ENCODE results near the gene PEAR1.
A peak's percentile ranks its signal among the peaks of the same experiment; 100 is the strongest.

Gene PEAR1

DNA sequence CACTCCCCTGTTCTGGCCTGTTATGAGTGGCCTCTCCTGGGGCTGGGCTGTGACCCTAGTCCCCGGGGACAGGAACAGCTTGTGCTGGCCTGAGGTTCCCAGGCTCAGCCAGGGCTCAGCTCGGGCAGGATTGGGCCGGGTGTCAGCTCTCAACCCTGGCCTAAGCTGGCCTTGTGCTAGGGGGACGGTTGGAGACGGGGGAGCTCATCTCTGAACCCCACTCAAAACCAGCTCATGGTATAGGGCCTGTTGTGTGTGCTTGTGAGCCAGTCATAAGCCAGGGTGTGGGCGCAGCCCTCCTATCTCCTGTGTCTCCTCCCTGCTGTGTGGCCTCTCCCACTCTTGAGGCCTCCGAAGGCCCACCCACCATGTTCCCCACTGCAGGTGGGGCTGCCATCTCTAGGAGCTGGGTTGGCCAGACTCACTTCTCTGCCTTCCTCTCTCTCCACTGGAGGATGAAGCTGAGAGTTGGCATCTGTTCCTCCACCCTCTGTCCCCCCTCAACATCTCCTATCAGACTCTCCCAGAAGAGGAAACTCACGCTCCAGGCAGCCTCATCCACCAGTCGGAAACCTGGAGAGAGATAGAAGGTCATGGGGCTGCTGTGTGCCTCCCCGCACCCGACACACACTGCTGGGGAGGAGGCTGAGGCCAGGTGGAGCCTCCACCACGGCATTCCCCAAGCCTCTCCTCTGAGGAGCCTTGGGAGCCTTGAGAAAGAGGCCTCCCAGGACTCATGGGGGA lies 1.4 kb downstream of the PEAR1 start:
- Histone ChIP-seq H4K91ac (ENCODE audit: low read length) (peak overlapping the region; percentile 81), H3K4me2 (ENCODE audit: low read length, poor library complexity, severe bottlenecking) (peak overlapping the region; percentile 86), H3K4ac (ENCODE audit: low read depth in 1 of 2, low read length in 2 of 2) (peak overlapping the region; percentile 29 to 71), H3K9ac (ENCODE audit: low read length) (peak overlapping the region; percentile 30), H2BK120ac (ENCODE audit: low read depth, low read length) (peak overlapping the region; percentile 37), H3K18ac (ENCODE audit: low read depth in 1 of 2, low read length in 2 of 2) (peak overlapping the region; percentile 78 to 88), H4K8ac (ENCODE audit: low read length) (peak overlapping the region; percentile 87), H3K14ac (ENCODE audit: low read length in 2 of 2) (peak overlapping the region in 1 of 2 experiments; percentile 9), H3K4me3 (ENCODE audit: insufficient read depth in 1 of 2, low read depth in 1 of 2, low read length in 2 of 2) (peak overlapping the region in 1 of 2 experiments; percentile 71), H3K23ac (ENCODE audit: low read length in 2 of 2) (peak overlapping the region in 1 of 2 experiments; percentile 15), H3K36me3 (ENCODE audit: control insufficient read depth in 1 of 2, insufficient read depth in 2 of 2, low read depth in 1 of 2, low read length in 2 of 2) (no peaks in the 10 kb centered on the region), H2BK12ac (ENCODE audit: low read length in 2 of 2) (peak overlapping the region; percentile 50 to 60), H3K9me3 (ENCODE audit: control insufficient read depth, low read length) (no peaks in the 10 kb centered on the region), H2AK5ac (ENCODE audit: low read length, severe bottlenecking) (peak overlapping the region; percentile 40), H3K79me1 (replicated peaks; ENCODE audit: low read length, poor library complexity, severe bottlenecking) (peaks cover 3% of the 10 kb centered on the region), H2BK15ac (ENCODE audit: low read depth, poor library complexity, severe bottlenecking) (peak overlapping the region; percentile 75), H3K27ac (ENCODE audit: low read length, poor library complexity, severe bottlenecking) (peak overlapping the region; percentile 95), H2AFZ (ENCODE audit: low read depth, low read length) (no peak overlapping the region), H3K27me3 (ENCODE audit: control insufficient read depth in 1 of 2, insufficient read depth in 1 of 2, low read length in 2 of 2) (no peaks in the 10 kb centered on the region), H2BK5ac (ENCODE audit: low read depth, low read length, poor library complexity, severe bottlenecking) (no peak overlapping the region), H3K4me1 (ENCODE audit: control insufficient read depth, insufficient read depth, low read depth, low read length) (peaks cover 54% of the 10 kb centered on the region)
- 70% methylated on average over 12 of the region's 12 CpGs for WGBS
- peak; percentile 48 for DNase-seq

DNA sequence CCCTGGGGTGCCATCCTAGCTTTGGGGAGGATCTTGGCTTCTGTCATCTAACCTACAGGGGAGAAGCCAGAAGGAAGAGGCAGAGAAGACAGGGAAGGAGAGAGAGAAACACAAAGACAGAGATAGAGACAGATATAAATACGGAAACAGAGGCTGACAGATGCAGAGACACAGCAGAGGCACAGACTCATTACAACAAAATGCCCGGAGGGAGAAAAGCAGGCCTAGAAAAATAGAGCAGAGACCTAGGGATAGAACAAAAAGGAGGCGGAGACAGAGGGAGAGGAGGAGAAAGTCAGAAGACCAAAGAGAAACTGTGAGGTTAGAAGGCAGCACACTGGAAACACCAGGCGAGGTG lies 1.9 kb downstream of the PEAR1 start:
- Histone ChIP-seq H3K79me1 (replicated peaks; ENCODE audit: low read length, poor library complexity, severe bottlenecking) (peaks cover 7% of the 10 kb centered on the region), H4K8ac (ENCODE audit: low read length) (peak overlapping the region; percentile 87), H3K4ac (ENCODE audit: low read depth in 1 of 2, low read length in 2 of 2) (peak overlapping the region in 1 of 2 experiments; percentile 29), H3K36me3 (ENCODE audit: control insufficient read depth in 1 of 2, insufficient read depth in 2 of 2, low read depth in 1 of 2, low read length in 2 of 2) (no peaks in the 10 kb centered on the region), H2BK5ac (ENCODE audit: low read depth, low read length, poor library complexity, severe bottlenecking) (no peak overlapping the region), H2BK12ac (ENCODE audit: low read length in 2 of 2) (peak overlapping the region; percentile 50 to 60), H3K9ac (ENCODE audit: low read length) (peak overlapping the region; percentile 30), H3K14ac (ENCODE audit: low read length in 2 of 2) (no peak overlapping the region), H4K91ac (ENCODE audit: low read length) (no peak overlapping the region), H3K23ac (ENCODE audit: low read length in 2 of 2) (peak overlapping the region in 1 of 2 experiments; percentile 15), H2AK5ac (ENCODE audit: low read length, severe bottlenecking) (peak overlapping the region; percentile 40), H3K9me3 (ENCODE audit: control insufficient read depth, low read length) (no peaks in the 10 kb centered on the region), H3K4me3 (ENCODE audit: insufficient read depth in 1 of 2, low read depth in 1 of 2, low read length in 2 of 2) (peak overlapping the region in 1 of 2 experiments; percentile 71), H2AFZ (ENCODE audit: low read depth, low read length) (no peak overlapping the region), H3K4me1 (ENCODE audit: control insufficient read depth, insufficient read depth, low read depth, low read length) (peaks cover 54% of the 10 kb centered on the region), H2BK15ac (ENCODE audit: low read depth, poor library complexity, severe bottlenecking) (peak overlapping the region; percentile 60), H2BK120ac (ENCODE audit: low read depth, low read length) (peak overlapping the region; percentile 37), H3K18ac (ENCODE audit: low read depth in 1 of 2, low read length in 2 of 2) (peak overlapping the region; percentile 16 to 88), H3K27me3 (ENCODE audit: control insufficient read depth in 1 of 2, insufficient read depth in 1 of 2, low read length in 2 of 2) (no peaks in the 10 kb centered on the region), H3K4me2 (ENCODE audit: low read length, poor library complexity, severe bottlenecking) (no peak overlapping the region), H3K27ac (ENCODE audit: low read length, poor library complexity, severe bottlenecking) (peak overlapping the region; percentile 95)
- peak; percentile 69 for DNase-seq
- WGBS: 62% methylated on average over 4 of the region's 4 CpGs

DNA sequence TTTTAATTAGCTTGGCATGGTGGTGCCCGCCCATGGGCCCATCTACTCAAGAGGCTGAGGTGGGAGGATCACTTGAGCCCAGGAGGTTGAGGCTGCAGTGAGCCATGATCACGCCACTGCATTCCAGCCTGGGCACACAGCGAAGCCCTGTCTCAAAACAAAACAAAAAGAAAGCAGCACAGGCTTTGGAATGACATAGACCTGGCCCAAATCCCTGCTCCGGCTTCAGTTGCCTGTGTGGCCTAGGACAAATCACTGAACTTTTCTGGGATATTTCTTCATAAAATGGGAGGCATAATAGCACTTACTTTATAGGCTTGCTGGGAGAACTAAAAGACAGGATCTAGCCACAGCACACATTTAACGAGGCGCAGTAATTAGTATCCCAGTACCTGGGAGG lies 2.4 kb downstream of the PEAR1 start:
- Histone ChIP-seq H3K27ac (ENCODE audit: low read length, poor library complexity, severe bottlenecking) (peak overlapping the region; percentile 95), H3K4me1 (ENCODE audit: control insufficient read depth, insufficient read depth, low read depth, low read length) (peaks cover 54% of the 10 kb centered on the region), H3K4me2 (ENCODE audit: low read length, poor library complexity, severe bottlenecking) (no peak overlapping the region), H4K8ac (ENCODE audit: low read length) (no peak overlapping the region), H3K9me3 (ENCODE audit: control insufficient read depth, low read length) (no peaks in the 10 kb centered on the region), H2AK5ac (ENCODE audit: low read length, severe bottlenecking) (peak overlapping the region; percentile 37), H3K14ac (ENCODE audit: low read length in 2 of 2) (no peak overlapping the region), H3K4me3 (ENCODE audit: insufficient read depth in 1 of 2, low read depth in 1 of 2, low read length in 2 of 2) (peak overlapping the region in 1 of 2 experiments; percentile 71), H2BK12ac (ENCODE audit: low read length in 2 of 2) (peak overlapping the region in 1 of 2 experiments; percentile 29), H3K9ac (ENCODE audit: low read length) (peak overlapping the region; percentile 30), H3K27me3 (ENCODE audit: control insufficient read depth in 1 of 2, insufficient read depth in 1 of 2, low read length in 2 of 2) (no peaks in the 10 kb centered on the region), H3K18ac (ENCODE audit: low read depth in 1 of 2, low read length in 2 of 2) (no peak overlapping the region), H2AFZ (ENCODE audit: low read depth, low read length) (no peak overlapping the region), H2BK15ac (ENCODE audit: low read depth, poor library complexity, severe bottlenecking) (peak overlapping the region; percentile 0), H2BK5ac (ENCODE audit: low read depth, low read length, poor library complexity, severe bottlenecking) (no peak overlapping the region), H3K4ac (ENCODE audit: low read depth in 1 of 2, low read length in 2 of 2) (peak overlapping the region in 1 of 2 experiments; percentile 5), H2BK120ac (ENCODE audit: low read depth, low read length) (peak overlapping the region; percentile 24), H3K23ac (ENCODE audit: low read length in 2 of 2) (no peak overlapping the region), H4K91ac (ENCODE audit: low read length) (peak overlapping the region; percentile 21), H3K36me3 (ENCODE audit: control insufficient read depth in 1 of 2, insufficient read depth in 2 of 2, low read depth in 1 of 2, low read length in 2 of 2) (no peaks in the 10 kb centered on the region), H3K79me1 (replicated peaks; ENCODE audit: low read length, poor library complexity, severe bottlenecking) (peaks cover 12% of the 10 kb centered on the region)
- DNase-seq: no peak
- 92% methylated on average over 6 of the region's 6 CpGs for WGBS

DNA sequence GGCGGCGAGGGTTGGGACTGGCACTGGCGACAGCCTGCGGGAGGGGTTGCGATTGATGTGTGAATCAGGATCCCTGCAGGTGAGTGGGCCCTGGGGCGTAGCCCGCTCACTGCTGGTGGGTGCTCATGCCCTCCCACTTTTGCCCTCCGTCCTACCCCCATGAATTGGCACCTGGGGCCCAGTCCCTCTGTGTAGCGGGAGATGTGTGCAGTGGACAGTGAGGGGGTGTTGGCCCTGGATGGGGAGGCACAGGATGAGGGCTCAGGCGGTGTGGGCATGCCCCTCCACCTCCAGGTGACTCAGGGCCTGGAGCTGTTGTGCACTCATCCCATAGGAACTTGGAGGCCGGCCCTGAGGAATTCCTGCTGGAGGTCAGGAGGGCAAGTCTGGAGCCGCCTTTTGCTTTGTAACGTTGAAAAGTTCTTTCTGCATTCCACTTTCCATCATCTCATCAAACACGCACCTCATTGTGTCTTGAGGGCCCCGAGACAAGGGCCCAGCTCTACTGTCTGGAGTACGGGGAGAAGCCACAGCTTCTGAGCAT lies 3.0 kb downstream of the PEAR1 start:
- peak overlapping the region; percentile 41 to 73 for H3K18ac ChIP-seq (ENCODE audit: low read depth in 1 of 2, low read length in 2 of 2)
- H2AFZ ChIP-seq (ENCODE audit: low read depth, low read length): no peak overlapping the region
- H2BK5ac ChIP-seq (ENCODE audit: low read depth, low read length, poor library complexity, severe bottlenecking): peak overlapping the region; percentile 67
- no peak overlapping the region for H3K14ac ChIP-seq (ENCODE audit: low read length in 2 of 2)
- no peaks in the 10 kb centered on the region for H3K9me3 ChIP-seq (ENCODE audit: control insufficient read depth, low read length)
- H3K9ac ChIP-seq (ENCODE audit: low read length): peak overlapping the region; percentile 48
- H3K27me3 ChIP-seq (ENCODE audit: control insufficient read depth in 1 of 2, insufficient read depth in 1 of 2, low read length in 2 of 2): no peaks in the 10 kb centered on the region
- H3K4me2 ChIP-seq (ENCODE audit: low read length, poor library complexity, severe bottlenecking): peak overlapping the region; percentile 17
- peaks cover 18% of the 10 kb centered on the region for H3K79me1 ChIP-seq (replicated peaks; ENCODE audit: low read length, poor library complexity, severe bottlenecking)
- no peaks in the 10 kb centered on the region for H3K36me3 ChIP-seq (ENCODE audit: control insufficient read depth in 1 of 2, insufficient read depth in 2 of 2, low read depth in 1 of 2, low read length in 2 of 2)
- peak overlapping the region; percentile 95 for H3K27ac ChIP-seq (ENCODE audit: low read length, poor library complexity, severe bottlenecking)
- peak overlapping the region; percentile 91 for H4K91ac ChIP-seq (ENCODE audit: low read length)
- H3K4ac ChIP-seq (ENCODE audit: low read depth in 1 of 2, low read length in 2 of 2): peak overlapping the region; percentile 5 to 84
- WGBS: 47% methylated on average over 16 of the region's 16 CpGs
- no peak overlapping the region for H2BK15ac ChIP-seq (ENCODE audit: low read depth, poor library complexity, severe bottlenecking)
- H3K4me3 ChIP-seq (ENCODE audit: insufficient read depth in 1 of 2, low read depth in 1 of 2, low read length in 2 of 2): peak overlapping the region in 1 of 2 experiments; percentile 43
- peak overlapping the region; percentile 57 to 76 for H2BK12ac ChIP-seq (ENCODE audit: low read length in 2 of 2)
- H2AK5ac ChIP-seq (ENCODE audit: low read length, severe bottlenecking): peak overlapping the region; percentile 85
- peaks cover 55% of the 10 kb centered on the region for H3K4me1 ChIP-seq (ENCODE audit: control insufficient read depth, insufficient read depth, low read depth, low read length)
- peak overlapping the region; percentile 56 for H2BK120ac ChIP-seq (ENCODE audit: low read depth, low read length)
- no peak overlapping the region for H3K23ac ChIP-seq (ENCODE audit: low read length in 2 of 2)
- peak overlapping the region; percentile 59 for H4K8ac ChIP-seq (ENCODE audit: low read length)
- DNase-seq: peak; percentile 86

Measured in mesenchymal stem cell (in vitro differentiated cells and primary cell).